Spinal cord (tissue), 10 donors: ENCODE measurements around the gene MCRIP2. TPM values are rescaled to one million over a fixed set of nuclear protein-coding genes. Genes with fewer than 3 reads are reported as not detected.

Experiments used
- DNase-seq, 6 donors: peaks; one replicate each; pipeline versions ENCODE4 v3.0.0 to v3.0.0-alpha.2; 2013 to 2015; ENCODE audit warnings: low spot score in 6 of 6, low read depth in 4 of 6
- H3K27ac ChIP-seq: one replicate; pipeline ENCODE4 v1.5.1; 2013; ENCODE audit warnings: low read depth, low read length, control low read depth
- H3K27me3 ChIP-seq: one replicate; pipeline ENCODE4 v1.6.1; 2013; ENCODE audit warnings: low read length; ENCODE audit not compliant: control insufficient read depth, insufficient read depth
- H3K36me3 ChIP-seq: one replicate; pipeline ENCODE4 v1.6.1; 2013; ENCODE audit warnings: low read length; ENCODE audit not compliant: control insufficient read depth, insufficient read depth
- H3K4me1 ChIP-seq: one replicate; pipeline ENCODE4 v1.6.1; 2013; ENCODE audit warnings: low read length; ENCODE audit not compliant: control insufficient read depth, insufficient read depth
- H3K4me3 ChIP-seq: one replicate; pipeline ENCODE4 v1.5.1; 2013; ENCODE audit warnings: low read depth, low read length, control low read depth
- H3K9me3 ChIP-seq: one replicate; pipeline ENCODE4 v1.6.1; 2013; ENCODE audit warnings: low read length; ENCODE audit not compliant: control insufficient read depth, insufficient read depth
- whole genome bisulfite sequencing: methylation state at CpG from one replicate; pipeline ENCODE4 v1.1.5; 2013; ENCODE audit warnings: missing lambda C conversion rate; ENCODE audit not compliant: insufficient coverage; 5-methylcytosine and 5-hydroxymethylcytosine counted together
- polyA plus RNA-seq, 2 donors: library from polyadenylated mRNA; unstranded; fragments of 120-200 nt; gene quantifications; one replicate each; pipeline ENCODE4 v1.2.1, GENCODE V29; 2013; ENCODE audit not compliant: insufficient read length in 2 of 2
- total RNA-seq, 2 donors: library from RNA; depleted of rRNA in 1 of 2; stranded (reverse); fragments of 120-200 nt in 1 of 2; fragments of >200 nt in 1 of 2; gene quantifications; one replicate each; pipeline versions ENCODE4 v1.2.3 to v1.2.4, GENCODE V29; 2013 to 2014
- donor health status: healthy.

MCRIP2 gene
- total and polyA plus RNA-seq, 4 donors = 9.1 to 38.7 (median 31.4) TPM

DNA sequence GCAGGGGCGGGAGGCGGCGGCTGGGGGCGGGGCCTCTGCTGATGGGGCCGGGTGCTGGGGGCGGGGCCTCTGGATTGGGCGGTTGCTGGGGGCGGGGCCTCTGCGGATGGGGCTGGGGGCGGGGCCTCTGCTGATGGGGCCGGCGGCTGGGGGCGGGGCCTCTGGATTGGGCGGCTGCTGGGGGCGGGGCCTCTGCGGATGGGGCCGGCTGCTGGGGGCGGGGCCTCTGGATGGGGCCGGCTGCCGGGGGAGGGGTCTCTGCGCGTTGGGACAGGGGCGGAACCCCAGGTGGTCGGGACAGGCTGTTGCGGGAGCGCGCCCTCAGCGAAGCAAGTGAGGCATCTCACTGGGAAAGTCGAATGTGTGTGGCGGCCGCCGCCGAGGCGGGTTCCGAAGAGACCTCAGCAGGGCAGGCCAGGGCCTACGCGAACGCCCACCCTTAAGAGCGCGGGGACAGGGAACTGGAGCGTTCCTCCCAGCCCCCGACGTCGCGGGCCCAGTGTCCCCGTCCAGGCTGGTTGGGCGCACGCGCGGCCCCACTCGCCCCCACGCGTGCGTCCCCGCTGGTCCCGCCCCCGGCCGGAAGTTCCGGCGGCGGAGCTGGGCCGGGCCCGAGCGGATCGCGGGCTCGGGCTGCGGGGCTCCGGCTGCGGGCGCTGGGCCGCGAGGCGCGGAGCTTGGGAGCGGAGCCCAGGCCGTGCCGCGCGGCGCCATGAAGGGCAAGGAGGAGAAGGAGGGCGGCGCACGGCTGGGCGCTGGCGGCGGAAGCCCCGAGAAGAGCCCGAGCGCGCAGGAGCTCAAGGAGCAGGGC is 38.4 kb downstream of the MCRIP2 start, which contains the start of gene STUB1:
Gene STUB1, plus strand, starts transcription at position 597 of the 811 bp plus-strand sequence. Its CDS starts 116 bp downstream, at position 713.
- H3K9me3 ChIP-seq = no peaks in the 10 kb centered on the region
- H3K36me3 ChIP-seq = peaks cover 71% of the 10 kb centered on the region
- peak in 5 of 6 donors; percentile 61 to 94 (median 76) for DNase-seq
- peak within 1 kb of the TSS; percentile 85 for H3K27ac ChIP-seq
- peaks cover 70% of the 10 kb centered on the region for H3K4me1 ChIP-seq
- WGBS = under 1% methylated on average over 85 of the region's 91 CpGs
- peaks cover 7% of the 10 kb centered on the region for H3K27me3 ChIP-seq
- H3K4me3 ChIP-seq = peak within 1 kb of the TSS; percentile 61

DNA sequence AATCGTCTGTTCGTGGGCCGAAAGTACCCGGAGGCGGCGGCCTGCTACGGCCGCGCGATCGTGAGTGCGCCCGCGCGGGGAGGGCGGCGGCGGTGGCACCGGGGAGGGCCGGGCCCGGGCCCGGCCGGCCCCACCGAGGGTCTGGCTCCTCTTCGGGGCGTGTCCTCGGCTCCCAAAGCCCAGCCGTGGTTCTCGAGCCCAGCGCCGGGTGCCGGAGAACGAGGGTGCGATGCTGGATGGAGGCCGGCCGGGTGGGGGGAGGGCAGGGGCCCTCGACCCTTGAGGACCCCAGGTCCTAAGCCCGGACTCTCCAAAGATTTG is 39.0 kb downstream of the MCRIP2 start:
- no peak for DNase-seq
- no peak overlapping the region for H3K27ac ChIP-seq
- under 1% methylated on average over 38 of the region's 38 CpGs for WGBS
- H3K4me3 ChIP-seq = peak overlapping the region; percentile 61
- peaks cover 4% of the 10 kb centered on the region for H3K27me3 ChIP-seq
- H3K9me3 ChIP-seq = no peaks in the 10 kb centered on the region
- peaks cover 72% of the 10 kb centered on the region for H3K4me1 ChIP-seq
- peaks cover 75% of the 10 kb centered on the region for H3K36me3 ChIP-seq

DNA sequence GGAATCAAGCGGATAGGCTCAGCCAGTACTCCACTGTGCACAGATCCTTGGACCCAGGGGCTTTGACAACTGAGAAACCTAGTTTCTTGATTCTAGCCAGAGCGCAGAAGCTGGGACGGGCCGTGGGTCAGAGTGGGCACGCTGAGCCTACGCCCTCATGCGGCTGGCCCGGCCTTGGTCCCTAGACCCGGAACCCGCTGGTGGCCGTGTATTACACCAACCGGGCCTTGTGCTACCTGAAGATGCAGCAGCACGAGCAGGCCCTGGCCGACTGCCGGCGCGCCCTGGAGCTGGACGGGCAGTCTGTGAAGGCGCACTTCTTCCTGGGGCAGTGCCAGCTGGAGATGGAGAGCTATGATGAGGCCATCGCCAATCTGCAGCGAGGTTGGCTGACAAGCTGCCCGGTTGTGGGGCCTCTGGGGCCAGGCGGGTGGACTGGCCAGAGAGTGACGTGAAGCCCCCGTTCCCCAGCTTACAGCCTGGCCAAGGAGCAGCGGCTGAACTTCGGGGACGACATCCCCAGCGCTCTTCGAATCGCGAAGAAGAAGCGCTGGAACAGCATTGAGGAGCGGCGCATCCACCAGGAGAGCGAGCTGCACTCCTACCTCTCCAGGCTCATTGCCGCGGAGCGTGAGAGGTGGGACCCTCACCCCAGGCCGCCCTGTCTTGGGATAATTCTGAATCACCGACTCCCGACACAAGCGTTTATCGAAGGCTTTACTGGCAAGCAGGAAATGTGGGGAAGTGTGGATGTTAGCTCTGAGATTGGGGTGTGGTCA is 39.5 kb downstream of the MCRIP2 start:
- 51% methylated on average over 44 of the region's 44 CpGs for WGBS
- Histone ChIP-seq H3K4me1 (peaks cover 75% of the 10 kb centered on the region), H3K36me3 (peaks cover 80% of the 10 kb centered on the region), H3K27ac (no peak overlapping the region), H3K4me3 (peak overlapping the region; percentile 61), H3K27me3 (peaks cover 4% of the 10 kb centered on the region), H3K9me3 (no peaks in the 10 kb centered on the region)
- no peak for DNase-seq

DNA sequence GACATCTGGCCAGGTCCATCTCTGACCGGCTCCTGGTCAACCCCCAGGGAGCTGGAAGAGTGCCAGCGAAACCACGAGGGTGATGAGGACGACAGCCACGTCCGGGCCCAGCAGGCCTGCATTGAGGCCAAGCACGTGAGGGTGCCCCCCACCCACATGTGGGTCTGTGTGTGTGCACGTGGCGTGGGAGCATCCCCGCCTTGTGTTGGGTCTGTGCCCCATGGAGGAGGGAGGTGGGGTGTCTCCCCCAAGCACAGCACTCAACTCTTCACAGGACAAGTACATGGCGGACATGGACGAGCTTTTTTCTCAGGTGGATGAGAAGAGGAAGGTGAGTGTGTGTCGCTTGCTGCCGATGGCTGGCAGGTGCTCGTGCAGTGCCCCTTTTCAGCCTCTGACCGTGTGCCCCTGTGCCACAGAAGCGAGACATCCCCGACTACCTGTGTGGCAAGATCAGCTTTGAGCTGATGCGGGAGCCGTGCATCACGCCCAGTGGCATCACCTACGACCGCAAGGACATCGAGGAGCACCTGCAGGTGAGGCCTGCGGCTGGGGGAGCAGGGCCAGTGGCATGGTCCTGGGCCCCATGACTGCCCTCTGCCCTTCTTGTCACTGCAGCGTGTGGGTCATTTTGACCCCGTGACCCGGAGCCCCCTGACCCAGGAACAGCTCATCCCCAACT is 40.3 kb downstream of the MCRIP2 start:
- Histone ChIP-seq H3K4me1 (peaks cover 77% of the 10 kb centered on the region), H3K9me3 (no peaks in the 10 kb centered on the region), H3K4me3 (peak overlapping the region; percentile 61), H3K27ac (no peak overlapping the region), H3K36me3 (peaks cover 80% of the 10 kb centered on the region), H3K27me3 (peaks cover 3% of the 10 kb centered on the region)
- WGBS = 83% methylated on average over 28 of the region's 28 CpGs
- DNase-seq = no peak

DNA sequence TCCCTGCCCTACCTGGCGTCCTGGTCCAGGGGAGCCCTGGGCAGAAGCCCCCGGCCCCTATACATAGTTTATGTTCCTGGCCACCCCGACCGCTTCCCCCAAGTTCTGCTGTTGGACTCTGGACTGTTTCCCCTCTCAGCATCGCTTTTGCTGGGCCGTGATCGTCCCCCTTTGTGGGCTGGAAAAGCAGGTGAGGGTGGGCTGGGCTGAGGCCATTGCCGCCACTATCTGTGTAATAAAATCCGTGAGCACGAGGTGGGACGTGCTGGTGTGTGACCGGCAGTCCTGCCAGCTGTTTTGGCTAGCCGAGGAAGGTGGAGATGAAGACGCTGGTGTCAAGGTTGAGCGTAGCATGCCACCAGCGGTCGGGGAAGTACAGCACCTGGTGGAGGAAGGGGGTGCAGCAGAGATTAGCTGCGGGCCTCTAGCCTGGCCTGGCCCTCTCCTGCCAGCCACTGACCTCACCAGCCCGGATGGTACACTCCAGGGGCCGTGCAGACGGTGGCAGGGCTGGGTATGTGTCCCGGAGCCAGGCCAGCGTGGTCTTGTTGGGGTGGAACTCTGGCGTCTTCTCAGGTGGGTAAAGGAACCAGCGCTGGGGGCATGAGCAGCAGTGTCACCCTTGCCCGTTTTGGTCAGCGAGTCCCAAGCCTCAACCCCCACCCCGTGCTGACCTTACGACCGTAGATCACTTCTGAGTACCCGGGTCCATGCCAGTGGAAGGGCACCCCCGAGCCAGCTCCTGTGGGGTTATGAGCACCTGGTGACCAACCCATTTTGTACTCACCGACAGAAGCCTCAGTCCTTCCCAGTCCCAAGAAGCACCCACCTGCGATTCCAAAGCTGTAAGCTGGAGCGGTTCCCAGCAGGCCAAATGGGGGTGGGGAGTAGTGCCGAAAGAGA is 41.1 kb downstream of the MCRIP2 start:
- WGBS = 88% methylated on average over 33 of the region's 36 CpGs
- no peak for DNase-seq
- Histone ChIP-seq H3K4me1 (peaks cover 73% of the 10 kb centered on the region), H3K27me3 (no peaks in the 10 kb centered on the region), H3K36me3 (peaks cover 80% of the 10 kb centered on the region), H3K4me3 (no peak overlapping the region), H3K27ac (no peak overlapping the region), H3K9me3 (no peaks in the 10 kb centered on the region)

DNA sequence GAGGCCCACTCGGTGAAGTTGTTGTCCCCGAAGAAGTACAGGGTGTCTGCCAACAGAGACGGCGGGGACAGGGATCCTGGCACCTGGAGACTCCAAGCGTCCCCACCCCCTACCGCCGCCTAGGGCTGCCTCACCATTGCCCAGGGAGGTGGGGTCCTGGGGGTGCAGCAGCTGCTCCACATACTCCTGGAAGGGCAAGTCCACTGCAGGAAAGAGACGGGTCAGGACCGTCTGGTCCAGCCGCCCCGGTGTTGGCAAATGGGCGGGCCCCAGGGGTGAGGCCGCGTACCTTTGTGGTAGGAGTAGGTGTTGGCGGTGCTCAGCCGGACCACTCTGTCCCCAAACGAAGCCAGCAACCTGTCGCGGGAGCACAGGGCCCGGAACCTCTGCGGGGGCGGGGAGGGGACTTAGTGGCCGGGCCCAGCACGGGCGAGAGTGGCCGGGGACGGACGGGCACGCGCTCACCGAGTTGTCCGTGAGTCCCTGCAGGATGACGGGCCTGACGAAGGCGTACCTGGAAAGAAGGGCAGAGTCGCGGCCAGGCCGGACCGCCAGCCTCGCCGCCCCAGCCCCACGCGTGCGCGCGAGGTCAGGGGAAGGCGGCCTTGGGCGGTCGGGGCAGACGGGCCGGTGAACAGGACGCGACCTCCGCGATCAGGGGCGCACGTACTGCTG is 41.9 kb downstream of the MCRIP2 start:
- Histone ChIP-seq H3K4me1 (peaks cover 72% of the 10 kb centered on the region), H3K27ac (no peak overlapping the region), H3K9me3 (no peaks in the 10 kb centered on the region), H3K4me3 (peak overlapping the region; percentile 33), H3K36me3 (peaks cover 80% of the 10 kb centered on the region), H3K27me3 (no peaks in the 10 kb centered on the region)
- DNase-seq = no peak
- 16% methylated on average over 57 of the region's 57 CpGs for WGBS

DNA sequence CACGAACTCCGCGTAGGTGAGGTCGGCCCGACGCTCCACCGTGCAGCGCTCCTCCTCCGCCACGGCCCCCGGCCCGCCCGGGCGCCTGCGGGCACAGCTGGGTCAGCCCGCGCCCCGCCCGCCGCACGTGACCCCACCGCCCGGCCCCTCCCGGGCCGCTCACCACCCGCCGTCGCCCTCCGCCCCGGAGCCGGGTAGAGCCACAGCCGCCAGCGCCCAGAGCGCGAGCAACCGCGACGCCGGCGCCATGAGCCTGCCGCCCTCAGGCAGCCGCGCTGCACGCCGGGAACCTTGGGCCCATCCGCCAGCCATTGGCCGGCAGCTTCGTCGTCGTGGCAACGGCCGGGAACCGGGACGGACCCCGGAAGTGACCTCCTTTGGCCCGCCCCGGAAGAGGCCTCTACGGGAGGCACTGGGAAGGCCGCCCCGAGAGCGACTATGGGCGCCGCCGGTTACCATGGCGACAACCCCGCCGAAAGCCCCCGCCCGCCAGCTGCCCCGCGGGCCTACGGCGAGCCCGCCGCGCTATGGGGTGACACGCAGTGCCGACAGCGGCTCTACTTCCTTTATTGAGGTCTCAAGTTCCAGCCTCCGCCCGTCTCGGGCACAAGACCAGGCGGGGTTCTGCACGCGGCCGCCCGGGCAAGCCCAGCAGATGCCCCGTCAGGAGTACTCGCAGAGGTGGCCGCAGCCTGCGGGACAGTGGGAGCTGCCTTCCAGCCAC is 42.6 kb downstream of the MCRIP2 start, which contains the start of gene JMJD8:
Gene JMJD8, minus strand, starts transcription at position 264 of the 724 bp plus-strand sequence. Its CDS starts 15 bp downstream, at position 249.
- 3% methylated on average over 91 of the region's 91 CpGs for WGBS
- DNase-seq = peak; percentile 80 to 98 (median 88)
- H3K9me3 ChIP-seq = no peaks in the 10 kb centered on the region
- H3K27me3 ChIP-seq = no peaks in the 10 kb centered on the region
- H3K27ac ChIP-seq = peak within 1 kb of the TSS; percentile 69
- peaks cover 72% of the 10 kb centered on the region for H3K4me1 ChIP-seq
- H3K4me3 ChIP-seq = peak within 1 kb of the TSS; percentile 40
- peaks cover 81% of the 10 kb centered on the region for H3K36me3 ChIP-seq

DNA sequence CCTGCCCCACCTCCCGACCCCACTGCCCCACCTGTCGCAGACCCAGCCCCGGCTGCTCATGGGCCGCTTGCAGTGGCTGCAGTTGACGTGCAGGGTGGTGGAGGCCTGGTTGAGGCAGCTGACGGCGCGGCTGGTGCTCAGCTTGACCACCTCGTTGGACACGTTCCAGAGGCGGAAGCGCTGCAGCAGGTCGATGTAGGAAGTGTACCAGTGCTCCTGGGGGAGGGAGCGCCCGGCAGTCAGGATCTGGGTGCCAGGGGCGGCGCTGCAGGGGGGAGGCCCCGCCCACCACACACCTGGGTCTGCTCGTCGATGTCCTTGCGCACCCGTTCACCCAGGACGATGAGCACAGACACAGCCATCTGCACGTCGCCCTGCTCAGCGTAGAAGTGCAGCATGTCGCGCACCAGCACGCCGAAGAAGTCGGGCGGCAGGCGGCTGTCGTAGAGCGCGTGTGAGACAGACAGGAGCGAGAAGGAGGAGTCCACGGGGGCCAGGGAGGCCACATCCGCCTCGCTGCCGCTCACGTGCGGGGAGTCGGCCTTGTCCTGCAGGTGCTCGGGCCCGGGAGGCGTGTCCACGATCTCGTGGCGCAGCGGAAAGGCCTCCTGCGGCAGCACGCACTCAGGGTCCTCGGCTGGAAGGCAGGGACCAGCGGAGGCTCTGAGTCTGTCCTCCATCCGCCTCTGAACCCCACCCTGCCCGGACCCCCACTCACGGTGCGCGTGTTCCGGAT is 43.5 kb downstream of the MCRIP2 start:
- Histone ChIP-seq H3K9me3 (no peaks in the 10 kb centered on the region), H3K27ac (no peak overlapping the region), H3K4me3 (no peak overlapping the region), H3K27me3 (no peaks in the 10 kb centered on the region), H3K4me1 (peaks cover 75% of the 10 kb centered on the region), H3K36me3 (peaks cover 84% of the 10 kb centered on the region)
- DNase-seq = no peak
- WGBS = 95% methylated on average over 61 of the region's 61 CpGs
